IPS-18a (cell line): Measurements from ENCODE around the gene DUSP8.
"Not testable (repeated sequence)": the region's sequence is repeated elsewhere in the genome, so short reads cannot be mapped to it uniquely, and the experiment has no call there.

Experiments
- H3K27ac ChIP-seq: one replicate; pipeline ENCODE4 v1.5.1; 2013; ENCODE audit warnings: low read length
- H3K27me3 ChIP-seq: one replicate; pipeline ENCODE4 v1.6.1; 2013; ENCODE audit warnings: mild to moderate bottlenecking, low read length; ENCODE audit not compliant: control insufficient read depth, insufficient read depth
- H3K36me3 ChIP-seq: one replicate; pipeline ENCODE4 v1.6.1; 2013; ENCODE audit warnings: low read depth, low read length; ENCODE audit not compliant: control insufficient read depth
- H3K4me1 ChIP-seq: one replicate; pipeline ENCODE4 v1.6.1; 2013; ENCODE audit warnings: low read depth, low read length; ENCODE audit not compliant: control insufficient read depth
- H3K4me3 ChIP-seq: one replicate; pipeline ENCODE4 v1.5.1; 2013; ENCODE audit warnings: low read length
- H3K9ac ChIP-seq: one replicate; pipeline ENCODE4 v1.6.1; 2013; ENCODE audit warnings: mild to moderate bottlenecking, low read length, moderate library complexity
- H3K9me3 ChIP-seq: one replicate; pipeline ENCODE4 v1.6.1; 2013; ENCODE audit warnings: low read depth, low read length; ENCODE audit not compliant: control insufficient read depth

Gene DUSP8, protein sequence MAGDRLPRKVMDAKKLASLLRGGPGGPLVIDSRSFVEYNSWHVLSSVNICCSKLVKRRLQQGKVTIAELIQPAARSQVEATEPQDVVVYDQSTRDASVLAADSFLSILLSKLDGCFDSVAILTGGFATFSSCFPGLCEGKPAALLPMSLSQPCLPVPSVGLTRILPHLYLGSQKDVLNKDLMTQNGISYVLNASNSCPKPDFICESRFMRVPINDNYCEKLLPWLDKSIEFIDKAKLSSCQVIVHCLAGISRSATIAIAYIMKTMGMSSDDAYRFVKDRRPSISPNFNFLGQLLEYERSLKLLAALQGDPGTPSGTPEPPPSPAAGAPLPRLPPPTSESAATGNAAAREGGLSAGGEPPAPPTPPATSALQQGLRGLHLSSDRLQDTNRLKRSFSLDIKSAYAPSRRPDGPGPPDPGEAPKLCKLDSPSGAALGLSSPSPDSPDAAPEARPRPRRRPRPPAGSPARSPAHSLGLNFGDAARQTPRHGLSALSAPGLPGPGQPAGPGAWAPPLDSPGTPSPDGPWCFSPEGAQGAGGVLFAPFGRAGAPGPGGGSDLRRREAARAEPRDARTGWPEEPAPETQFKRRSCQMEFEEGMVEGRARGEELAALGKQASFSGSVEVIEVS

DNA sequence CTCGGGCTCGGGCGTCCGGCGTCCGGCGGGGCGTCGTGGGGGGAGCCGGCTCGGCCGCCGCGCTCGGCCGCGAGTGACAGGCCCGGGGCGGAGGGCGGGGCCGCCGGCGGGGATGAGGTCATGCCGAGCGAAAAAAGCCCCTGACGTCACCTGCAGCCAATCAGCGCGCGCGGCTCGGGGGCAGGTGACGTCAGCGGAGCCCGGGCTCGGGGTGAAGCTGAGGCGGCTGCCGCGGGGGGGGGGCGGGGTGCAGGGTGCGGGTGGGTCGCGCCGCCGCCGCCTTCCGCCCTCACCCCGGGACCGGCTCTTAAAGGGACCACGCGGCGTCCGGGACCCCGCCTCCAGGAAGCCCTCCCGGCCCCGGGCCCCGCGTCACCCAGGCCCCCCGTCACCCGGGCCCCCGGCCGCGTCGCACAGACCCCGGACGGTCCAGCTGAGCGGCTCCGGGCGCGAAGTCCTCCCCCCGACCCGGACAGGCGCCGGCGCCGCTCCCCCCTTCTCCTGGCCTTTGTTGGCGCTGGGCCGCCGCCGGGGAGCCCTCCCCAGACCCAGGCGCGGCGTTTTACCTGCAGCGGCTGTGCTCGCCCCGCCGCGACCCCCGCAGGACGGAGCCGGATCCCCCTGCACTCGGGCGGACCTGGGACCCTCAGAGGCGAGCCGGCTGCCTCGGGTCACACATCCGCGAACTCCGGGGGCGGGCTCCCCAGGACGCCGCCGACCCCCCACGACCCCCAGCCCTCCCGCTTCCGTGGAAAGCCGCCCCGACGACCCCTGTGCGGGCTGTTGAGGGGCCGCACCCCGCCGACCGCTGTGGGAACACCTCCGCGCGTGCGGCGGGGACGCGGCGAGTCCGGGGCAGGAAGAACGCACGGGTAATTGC, at the start of gene DUSP8:
Gene DUSP8 (minus strand): TSS at position 75 of the 880 bp plus-strand sequence. CDS start 6,445 bp downstream, outside the sequence.
- H3K4me1 ChIP-seq = peaks cover 14% of the 10 kb centered on the region
- H3K27me3 ChIP-seq = peaks cover 68% of the 10 kb centered on the region
- no peaks in the 10 kb centered on the region for H3K9me3 ChIP-seq
- no peaks in the 10 kb centered on the region for H3K36me3 ChIP-seq
- no peak within 1 kb of the TSS for H3K27ac ChIP-seq
- H3K4me3 ChIP-seq = peak within 1 kb of the TSS; percentile 30
- H3K9ac ChIP-seq = no peak within 1 kb of the TSS

DNA sequence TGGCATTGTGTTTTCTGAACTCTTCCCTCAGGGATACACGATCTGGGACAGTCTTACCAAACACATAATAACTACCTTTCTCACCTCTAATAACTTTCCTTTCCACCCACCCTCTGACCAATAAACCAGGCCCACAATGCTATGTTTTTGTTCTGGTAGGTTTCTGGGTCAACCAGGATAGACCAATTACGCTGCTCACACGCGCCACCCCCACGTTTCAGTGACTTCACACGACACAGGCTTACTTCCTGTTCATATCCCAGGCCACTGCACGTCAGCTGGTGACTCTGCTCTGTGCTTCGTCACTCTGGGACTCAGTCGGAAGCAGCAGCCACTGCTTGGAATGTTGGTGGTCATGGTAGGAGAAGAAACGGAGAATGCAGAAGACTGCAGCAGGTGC, 47.4 kb upstream of the DUSP8 start:
- no peak overlapping the region for H3K4me3 ChIP-seq
- H3K27ac ChIP-seq = no peak overlapping the region
- no peaks in the 10 kb centered on the region for H3K27me3 ChIP-seq
- no peaks in the 10 kb centered on the region for H3K9me3 ChIP-seq
- H3K9ac ChIP-seq = no peak overlapping the region
- no peaks in the 10 kb centered on the region for H3K4me1 ChIP-seq
- no peaks in the 10 kb centered on the region for H3K36me3 ChIP-seq

DNA sequence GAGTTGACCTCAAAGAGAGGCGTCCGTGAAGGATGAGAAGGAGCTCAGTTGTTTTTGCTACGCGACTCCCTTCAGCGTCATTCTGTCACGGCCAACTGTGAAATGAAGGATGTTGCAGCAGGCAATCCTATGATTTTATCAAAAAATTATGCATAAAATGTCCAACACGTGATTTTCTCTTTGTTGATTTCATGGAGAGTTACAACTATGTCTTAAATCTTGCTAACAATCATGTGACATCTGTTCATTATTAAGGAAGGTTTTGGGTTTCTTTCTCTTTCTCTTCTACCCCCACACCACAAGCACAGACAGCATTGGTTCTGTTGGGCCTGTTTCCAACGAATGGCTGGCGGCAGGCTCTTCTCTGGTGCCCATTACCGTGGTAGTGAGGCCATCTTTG, 46.2 kb upstream of the DUSP8 start:
- Histone ChIP-seq H3K4me1 (no peaks in the 10 kb centered on the region), H3K27ac (no peak overlapping the region), H3K9ac (no peak overlapping the region), H3K9me3 (no peaks in the 10 kb centered on the region), H3K27me3 (no peaks in the 10 kb centered on the region), H3K4me3 (no peak overlapping the region), H3K36me3 (no peaks in the 10 kb centered on the region)

DNA sequence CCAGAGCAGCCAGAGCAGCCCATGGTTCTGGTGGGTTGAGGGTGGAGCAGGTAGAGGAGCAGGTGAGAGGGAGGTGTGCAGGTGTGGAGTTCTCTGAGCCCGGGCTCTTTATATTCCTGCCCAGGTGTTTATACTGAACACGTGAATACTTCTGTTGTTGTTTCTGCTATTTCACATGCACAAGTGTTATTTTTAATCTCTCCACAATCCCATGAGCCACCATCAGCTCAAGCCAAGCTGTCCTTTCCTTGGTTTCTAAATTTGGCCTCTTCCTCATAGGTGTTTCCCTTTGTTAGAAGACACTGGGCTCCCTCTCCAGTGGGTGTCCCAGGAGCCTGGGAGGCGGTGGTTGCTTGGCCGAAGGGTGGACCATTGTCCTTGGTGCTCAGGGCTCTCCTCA, 36.3 kb upstream of the DUSP8 start, which contains the start of gene KRTAP5-3:
Gene KRTAP5-3 (minus strand): TSS at position 101 of the 400 bp plus-strand sequence. CDS start 78 bp downstream, at position 23.
- Histone ChIP-seq H3K9me3 (no peaks in the 10 kb centered on the region), H3K4me1 (peaks cover 5% of the 10 kb centered on the region), H3K27me3 (peaks cover 16% of the 10 kb centered on the region), H3K36me3 (no peaks in the 10 kb centered on the region), H3K4me3 (no peak within 1 kb of the TSS), H3K9ac (no peak within 1 kb of the TSS), H3K27ac (no peak within 1 kb of the TSS)

DNA sequence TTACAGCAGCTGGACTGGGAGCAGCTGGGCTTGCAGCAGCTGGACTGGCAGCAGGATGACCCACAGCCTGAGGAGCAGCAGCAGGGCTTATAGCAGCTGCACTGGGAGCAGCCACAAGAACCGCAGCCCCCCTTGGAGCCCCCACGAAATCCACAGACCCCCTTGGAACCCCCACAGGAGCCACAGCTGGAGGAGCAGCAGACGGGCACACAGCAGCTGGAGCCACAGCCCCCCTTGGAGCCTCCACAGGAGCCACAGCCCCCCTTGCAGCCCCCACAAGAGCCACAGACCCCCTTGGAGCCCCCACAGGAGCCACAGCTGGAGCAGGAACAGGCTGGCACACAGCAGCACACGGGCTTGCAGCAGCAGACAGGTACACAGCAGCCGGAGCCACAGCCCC, 35.8 kb upstream of the DUSP8 start:
- H3K4me1 ChIP-seq, H3K4me3 ChIP-seq, H3K27ac ChIP-seq, H3K9ac ChIP-seq, H3K36me3 ChIP-seq, H3K9me3 ChIP-seq: not testable (repeated sequence)
- H3K27me3 ChIP-seq = peaks cover 16% of the 10 kb centered on the region

DNA sequence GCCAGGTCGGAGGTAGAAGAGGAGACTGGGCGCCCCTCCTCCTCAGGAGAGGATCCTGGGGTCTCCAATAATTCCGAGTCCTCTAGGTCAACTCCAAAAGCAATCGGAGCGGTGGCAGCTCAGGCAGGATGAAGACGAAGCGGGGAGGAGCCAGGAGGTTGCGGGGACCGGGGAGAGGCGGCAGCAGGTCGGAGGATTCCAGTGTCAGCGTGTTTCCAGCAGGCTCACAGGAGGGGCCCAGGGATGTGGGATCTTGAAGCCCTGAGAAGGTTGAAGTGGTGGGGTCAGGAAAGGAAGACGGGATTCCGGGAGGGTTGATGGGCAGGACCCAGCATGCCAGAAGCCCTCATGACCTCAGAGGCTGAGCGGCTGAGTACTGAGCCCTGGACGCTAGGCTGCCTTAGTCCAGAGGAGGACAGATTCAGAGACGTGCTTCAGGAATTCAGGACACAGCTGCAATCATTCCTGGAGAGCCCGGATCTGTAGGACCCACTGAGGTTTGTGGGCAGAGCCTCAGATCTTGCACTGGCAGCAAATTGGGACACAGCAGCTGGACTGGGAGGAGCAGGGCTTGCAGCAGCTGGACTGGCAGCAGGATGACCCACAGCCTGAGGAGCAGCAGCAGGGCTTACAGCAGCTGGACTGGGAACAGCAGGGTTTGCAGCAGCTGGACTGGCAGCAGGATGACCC, 35.2 kb upstream of the DUSP8 start:
- H3K9ac ChIP-seq, H3K9me3 ChIP-seq, H3K4me1 ChIP-seq, H3K36me3 ChIP-seq, H3K4me3 ChIP-seq, H3K27ac ChIP-seq: not testable (repeated sequence)
- H3K27me3 ChIP-seq = peaks cover 16% of the 10 kb centered on the region

DNA sequence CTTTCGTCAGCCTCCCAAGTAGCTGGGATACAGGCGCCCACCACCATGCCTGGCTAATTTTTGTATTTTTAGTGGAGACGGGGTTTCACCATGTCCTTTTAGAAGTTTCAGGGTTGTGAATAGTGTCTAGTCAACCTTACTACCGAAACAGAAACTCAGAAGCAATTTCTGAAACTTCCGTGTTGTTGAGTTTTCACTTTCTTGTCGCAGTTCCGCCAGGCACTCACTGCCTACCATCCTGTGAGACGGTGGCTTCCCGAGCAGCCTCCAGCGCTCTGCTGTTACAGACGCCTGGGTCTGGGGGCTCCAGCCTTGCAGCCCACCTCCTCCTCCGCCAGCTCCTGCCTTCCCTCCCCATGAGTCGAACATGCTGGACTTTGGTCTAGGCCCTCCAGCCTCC, 33.9 kb upstream of the DUSP8 start:
- H3K9ac ChIP-seq, H3K4me1 ChIP-seq, H3K4me3 ChIP-seq, H3K9me3 ChIP-seq, H3K27ac ChIP-seq, H3K36me3 ChIP-seq: not testable (repeated sequence)
- H3K27me3 ChIP-seq = peaks cover 16% of the 10 kb centered on the region

DNA sequence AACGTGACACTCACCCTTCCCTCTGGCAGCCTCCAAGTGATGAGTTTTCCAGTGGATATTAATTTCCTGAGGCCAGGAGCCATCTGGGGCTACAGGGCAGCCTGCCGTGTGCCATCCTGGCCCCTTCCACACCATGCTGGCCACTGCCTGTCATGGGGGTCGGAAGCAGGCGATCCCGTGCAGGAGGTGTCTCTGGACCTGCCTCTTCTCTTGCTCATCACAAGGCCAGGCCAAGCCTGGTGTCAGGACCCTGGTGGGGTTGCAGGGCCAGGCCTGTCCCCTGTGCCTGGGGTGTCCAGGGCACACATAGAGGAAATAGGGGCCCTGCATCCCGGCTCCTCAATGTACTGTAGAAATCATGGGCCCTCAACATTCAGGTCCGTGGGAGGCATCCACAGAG, 32.6 kb upstream of the DUSP8 start:
- no peak overlapping the region for H3K9ac ChIP-seq
- peaks cover 16% of the 10 kb centered on the region for H3K27me3 ChIP-seq
- H3K9me3 ChIP-seq = no peaks in the 10 kb centered on the region
- H3K4me3 ChIP-seq = no peak overlapping the region
- no peaks in the 10 kb centered on the region for H3K36me3 ChIP-seq
- peaks cover 11% of the 10 kb centered on the region for H3K4me1 ChIP-seq
- no peak overlapping the region for H3K27ac ChIP-seq

DNA sequence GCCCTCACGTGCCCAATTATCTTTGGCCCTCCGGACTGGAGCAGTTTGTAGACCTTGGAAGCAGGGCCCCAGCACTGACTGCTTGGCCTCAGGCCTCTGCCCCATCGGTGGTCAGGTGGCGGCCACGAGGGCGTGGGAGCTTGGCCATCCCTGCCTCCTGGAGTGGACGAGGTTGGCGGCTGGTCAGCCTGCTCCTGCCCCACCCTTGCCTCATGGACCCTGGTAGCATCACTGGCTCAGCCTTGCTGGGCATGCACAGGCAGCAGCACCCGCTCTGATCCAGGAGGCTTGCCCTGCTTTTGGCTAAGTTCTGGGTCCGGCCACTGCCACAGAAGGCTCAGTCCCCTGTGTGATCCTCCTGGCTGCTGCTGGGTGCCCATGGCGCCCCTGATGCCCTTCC, 32.1 kb upstream of the DUSP8 start:
- Histone ChIP-seq H3K27ac (no peak overlapping the region), H3K9me3 (no peaks in the 10 kb centered on the region), H3K27me3 (peaks cover 16% of the 10 kb centered on the region), H3K9ac (no peak overlapping the region), H3K4me3 (no peak overlapping the region), H3K36me3 (no peaks in the 10 kb centered on the region), H3K4me1 (peaks cover 11% of the 10 kb centered on the region)

DNA sequence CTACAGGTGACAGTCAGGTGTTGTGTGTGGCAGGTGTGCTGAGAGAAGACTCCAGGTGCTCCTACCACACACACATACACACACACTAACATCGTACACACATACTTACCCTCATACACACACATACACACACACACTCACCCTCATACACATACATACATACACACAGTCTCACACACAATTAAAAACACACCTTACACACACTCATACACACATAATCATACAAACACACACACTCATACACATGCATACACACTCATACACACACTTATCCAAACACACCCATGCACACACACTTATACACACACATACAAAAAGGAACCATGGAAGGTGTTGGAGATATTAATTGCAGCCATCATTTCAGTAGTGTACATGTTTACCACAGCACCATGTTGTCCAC, 31.6 kb upstream of the DUSP8 start:
- no peak overlapping the region for H3K4me3 ChIP-seq
- H3K36me3 ChIP-seq = no peaks in the 10 kb centered on the region
- no peaks in the 10 kb centered on the region for H3K9me3 ChIP-seq
- no peak overlapping the region for H3K27ac ChIP-seq
- H3K9ac ChIP-seq = no peak overlapping the region
- H3K4me1 ChIP-seq = peaks cover 11% of the 10 kb centered on the region
- H3K27me3 ChIP-seq = peaks cover 16% of the 10 kb centered on the region

DNA sequence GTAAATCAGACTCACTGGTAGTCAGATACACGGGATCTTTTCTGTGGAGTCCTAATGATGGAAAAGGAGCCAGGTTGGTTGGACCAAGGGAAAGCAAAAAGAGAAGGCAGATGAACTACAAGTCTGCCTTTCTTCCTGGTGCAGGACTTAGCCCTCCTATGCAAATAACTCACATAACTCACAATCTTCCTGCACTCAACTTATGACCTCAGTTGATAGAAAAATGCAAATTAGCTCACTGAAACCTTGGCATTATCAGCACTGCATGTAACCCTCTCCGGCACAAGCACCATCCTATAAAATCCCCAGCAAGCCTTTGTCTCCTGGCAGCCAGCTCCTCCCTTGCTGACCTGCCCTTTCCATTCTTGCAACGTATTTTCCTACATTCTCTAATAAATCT, 29.6 kb upstream of the DUSP8 start:
- H3K9ac ChIP-seq, H3K4me3 ChIP-seq, H3K9me3 ChIP-seq, H3K27ac ChIP-seq, H3K36me3 ChIP-seq: not testable (repeated sequence)
- H3K4me1 ChIP-seq = peaks cover 13% of the 10 kb centered on the region
- H3K27me3 ChIP-seq = peaks cover 10% of the 10 kb centered on the region
